HepG2 (cell line): ENCODE measurements around the gene DFFA. TPM values are rescaled to one million over a fixed set of nuclear protein-coding genes. Genes with fewer than 3 reads are reported as not detected.

ENCODE experiments used
- ATAC-seq: fragments of 200-7000 bp; cut with Tn5 transposase; 3 replicates; pipeline ENCODE4 v1.9.1; 2020; ENCODE audit warnings: mild to moderate bottlenecking, moderate library complexity
- BruUV-seq: library from RNA; stranded (reverse); fragments of 400-500 nt; replicated peaks from 2 replicates; lab custom pipeline; 2021; lab: Mats Ljungman, UMichigan
- CTCF ChIA-PET: fragments of 300-600 bp; formaldehyde crosslinking; extraction: SDS; loops from one replicate; lab custom pipeline; 2021; ENCODE audit warnings: low total read pairs, inconsistent platforms, low intra/inter-chr PET ratio; lab: Yijun Ruan, JAX
- POLR2A ChIA-PET: fragments of 350-600 bp; sonication (Branson Sonifier 250); formaldehyde crosslinking; loops from one replicate; lab custom pipeline; 2020; ENCODE audit warnings: antibody characterized with exemption, inconsistent platforms; lab: Yijun Ruan, JAX
- DNase-seq: peaks from one replicate; pipeline ENCODE4 v3.0.0-alpha.2; 2015; ENCODE audit warnings: low spot score
- FAIRE-seq: peaks from 3 replicates; lab custom pipeline; 2011; peaks lifted over from hg19 to GRCh38; lab: Jason Lieb, UNC
- H2AFZ ChIP-seq: one replicate; pipeline ENCODE4 v1.6.1; 2011; ENCODE audit warnings: low read length, inconsistent platforms
- H3K27ac ChIP-seq: fragments of 300-600 bp; 3 replicates; pipeline ENCODE4 v1.8.0; 2011; ENCODE audit warnings: mixed run types, mild to moderate bottlenecking, mixed read lengths, low read length, inconsistent platforms; ENCODE audit not compliant: insufficient read depth; ENCODE audit errors: extremely low read length
- H3K27me3 ChIP-seq, 2 experiments: fragments of 200-600 bp in 1 of 2; 2 replicates in 1 of 2; 3 replicates in 1 of 2; pipeline versions ENCODE4 v1.6.0 to v1.8.0; 2011; ENCODE audit warnings: low read length in 2 of 2, mild to moderate bottlenecking in 2 of 2, moderate library complexity in 2 of 2, inconsistent platforms in 1 of 2; ENCODE audit not compliant: insufficient read depth in 2 of 2, control insufficient read depth in 1 of 2
- H3K36me3 ChIP-seq, 2 experiments: fragments of 200-600 bp in 1 of 2; replicated peaks in 1 of 2; 2 replicates in 1 of 2; 3 replicates in 1 of 2; pipeline versions ENCODE4 v1.5.1 to v1.8.0; 2011; ENCODE audit warnings: low read length in 2 of 2, inconsistent platforms in 1 of 2; ENCODE audit not compliant: insufficient read depth in 2 of 2, control insufficient read depth in 1 of 2
- H3K4me1 ChIP-seq: 2 replicates; pipeline ENCODE4 v1.5.1; 2012; ENCODE audit warnings: low read length, inconsistent platforms; ENCODE audit not compliant: insufficient read depth
- H3K4me2 ChIP-seq: 2 replicates; pipeline ENCODE4 v1.6.0; 2011; ENCODE audit warnings: low read depth, low read length, inconsistent platforms
- H3K4me3 ChIP-seq, 3 experiments: fragments of 200-600 bp in 1 of 3; sonication (generic), shearing (Covaris generic) in 1 of 3; replicated peaks in 1 of 3; 2 replicates each; pipeline ENCODE4 v1.5.1; 2011 to 2016; ENCODE audit warnings: low read length in 3 of 3, inconsistent platforms in 2 of 3, low read depth in 2 of 3, mild to moderate bottlenecking in 2 of 3, control low read depth in 1 of 3, mixed read lengths in 1 of 3; ENCODE audit not compliant: insufficient read depth in 1 of 3
- H3K79me2 ChIP-seq: one replicate; pipeline ENCODE4 v1.6.1; 2011; ENCODE audit warnings: low read length, inconsistent platforms; ENCODE audit not compliant: insufficient read depth
- H3K9ac ChIP-seq: 2 replicates; pipeline ENCODE4 v1.6.0; 2011; ENCODE audit warnings: mild to moderate bottlenecking, low read depth, low read length, inconsistent platforms; ENCODE audit not compliant: insufficient read depth
- H3K9me3 ChIP-seq: 2 replicates; pipeline ENCODE4 v1.5.1; 2012; ENCODE audit warnings: mild to moderate bottlenecking, low read length
- H4K20me1 ChIP-seq: 2 replicates; pipeline ENCODE4 v1.6.0; 2011; ENCODE audit warnings: inconsistent platforms, mild to moderate bottlenecking, low read length, moderate library complexity; ENCODE audit not compliant: insufficient read depth
- REPIN1 ChIP-seq: sonication (generic); formaldehyde crosslinking; IDR thresholded peaks from 2 replicates; pipeline ENCODE4 v1.8.0; 2022; ENCODE audit warnings: missing genetic modification reagents, low read depth, mild to moderate bottlenecking, borderline replicate concordance
- ZNF121 ChIP-seq: sonication (generic); formaldehyde crosslinking; IDR thresholded peaks from 2 replicates; pipeline ENCODE4 v1.5.0; 2020; ENCODE audit warnings: mild to moderate bottlenecking, missing genetic modification reagents
- ZNF207 ChIP-seq: fragments of 450-650 bp; IDR thresholded peaks from 2 replicates; pipeline ENCODE4 v1.6.1; 2016; ENCODE audit warnings: antibody characterized with exemption, borderline replicate concordance
- ZNF569 ChIP-seq: sonication (generic); formaldehyde crosslinking; IDR thresholded peaks from 2 replicates; pipeline ENCODE4 v1.5.0; 2020; ENCODE audit warnings: mild to moderate bottlenecking, missing genetic modification reagents, moderate library complexity, borderline replicate concordance
- ZNF891 ChIP-seq: sonication (generic); formaldehyde crosslinking; IDR thresholded peaks from 2 replicates; pipeline ENCODE4 v1.5.0; 2020; ENCODE audit warnings: mild to moderate bottlenecking, missing genetic modification reagents
- WGBS: methylation state at CpG from one replicate; pipeline ENCODE4 v1.1.6; 2017; ENCODE audit warnings: low lambda C conversion rate; 5-methylcytosine and 5-hydroxymethylcytosine counted together
- in situ Hi-C: cut with HindIII; loops from 2 replicates; pipeline ENCODE4 v1.10.0; 2017; ENCODE audit warnings: low pct_unique_long_range_greater_than_20kb; ENCODE audit not compliant: extremely low pct_ligation_motif_present
- intact Hi-C: fragments of 100-400 bp; cut with micrococcal nuclease; formaldehyde crosslinking; loops from one replicate; pipeline ENCODE4 v1.10.0; 2022; ENCODE audit not compliant: unreplicated experiment
- polyA plus RNA-seq, 8 experiments: library from polyadenylated mRNA; depleted of rRNA in 3 of 8; stranded (reverse) in 7 of 8; unstranded in 1 of 8; fragments of >200 nt; fragmentation: Illumina TruSeq in 4 of 8; extraction: Trizol in 4 of 8; gene quantifications; 2 replicates each; pipeline versions ENCODE4 v1.2.1 to v1.2.3, GENCODE V29; 2011 to 2016; ENCODE audit warnings: low read depth in 4 of 8, missing spikeins in 1 of 8, mixed read lengths in 1 of 8; ENCODE audit not compliant: insufficient read depth in 1 of 8
- total RNA-seq, 5 experiments: library from RNA; depleted of rRNA; stranded (reverse); fragments of >200 nt; fragmentation: Illumina TruSeq; extraction: Trizol; gene quantifications; 2 replicates each; pipeline ENCODE4 v1.2.3, GENCODE V29; 2016; ENCODE audit warnings: low read depth in 1 of 5
- TF ChIP-seq, protein P1 (sequence below): sonication (generic); formaldehyde crosslinking; IDR thresholded peaks from 2 replicates; pipeline ENCODE4 v1.8.1; 2023; ENCODE audit warnings: mild to moderate bottlenecking, inconsistent platforms, moderate library complexity, missing genetic modification reagents, borderline replicate concordance

DFFA gene
- total and polyA plus RNA-seq, 2 of the 13 experiments (the other 11 are each of a cell fraction or from before 2014, with no cell fraction given) = 16.5 to 33.9 TPM

DNA sequence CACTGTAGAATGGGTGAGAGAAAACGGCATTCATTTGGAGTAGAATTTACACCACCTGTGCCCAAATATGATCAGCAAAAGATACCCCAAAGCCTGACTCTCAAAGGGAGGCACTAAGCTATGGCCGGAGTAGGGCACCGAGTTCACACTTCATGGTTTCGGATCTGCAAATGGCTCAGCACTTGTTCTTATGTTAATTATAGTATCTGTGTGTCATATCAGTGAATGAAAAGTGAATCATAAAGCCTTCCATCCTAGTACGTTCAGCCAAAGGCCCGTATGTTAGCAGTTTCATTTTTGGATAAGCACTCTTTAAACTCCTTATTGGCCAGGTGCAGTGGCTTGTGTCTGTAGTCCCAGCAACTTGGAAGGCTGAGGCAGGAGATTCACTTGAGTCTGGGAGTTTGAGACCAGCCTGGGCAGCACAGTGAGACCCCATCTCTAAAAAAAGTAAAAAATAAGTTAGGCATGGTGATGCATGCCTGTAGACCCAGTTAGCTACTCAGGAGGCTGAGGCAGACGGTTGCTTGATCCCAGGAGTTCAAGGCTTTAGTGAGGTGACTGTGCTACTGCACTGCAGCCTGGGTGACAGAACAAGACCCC lies 27.4 kb downstream of the DFFA start:
- Histone ChIP-seq H3K9me3 (no peaks in the 10 kb centered on the region), H3K4me3 (no peak overlapping the region), H4K20me1 (no peaks in the 10 kb centered on the region), H3K79me2 (no peaks in the 10 kb centered on the region), H3K36me3 (peaks cover 0 to 2% of the 10 kb centered on the region in 2 experiments; a peak in 1 of 5 replicates), H3K4me2 (no peak overlapping the region), H3K9ac (no peak overlapping the region), H2AFZ (no peak overlapping the region), H3K27me3 (no peaks in the 10 kb centered on the region), H3K27ac (no peak overlapping the region), H3K4me1 (no peaks in the 10 kb centered on the region)
- in situ Hi-C loops = no loop called here
- ChIA-PET CTCF (no interaction called here), POLR2A (no interaction called here)
- TF ChIP-seq REPIN1 (no peak), ZNF121 (CRISPR knock-in tag) (0 out of 2 replicates have a peak, but pooled peaks have one; percentile 13)
- BruUV-seq = no TSS peak
- FAIRE-seq (no peak), DNase-seq (no peak), ATAC-seq (no peak)
- intact Hi-C loops = no loop called here
- 96% methylated on average over 7 of the region's 7 CpGs for WGBS

DNA sequence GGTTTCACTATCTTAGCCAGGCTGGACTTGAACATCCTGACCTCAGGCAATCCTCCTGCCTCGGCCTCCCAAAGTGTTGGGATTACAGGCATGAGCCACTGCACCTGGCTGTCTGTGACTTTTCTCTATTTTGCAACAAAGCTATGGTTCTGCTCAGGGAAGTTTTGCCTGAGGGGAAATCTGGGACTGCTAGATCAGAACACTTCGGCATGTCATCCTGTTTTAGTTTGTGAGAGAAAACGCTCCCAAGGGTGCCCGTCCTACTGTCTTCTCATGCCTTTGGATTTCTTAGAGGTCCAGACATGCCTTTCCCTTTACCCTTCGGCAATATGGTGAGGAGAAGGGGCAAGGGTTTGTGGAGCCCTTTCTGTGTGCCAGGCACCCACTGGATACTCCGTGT lies 28.1 kb downstream of the DFFA start:
- FAIRE-seq (no peak), DNase-seq (no peak), ATAC-seq (no peak)
- H3K27me3 ChIP-seq = no peaks in the 10 kb centered on the region
- H3K9me3 ChIP-seq = no peaks in the 10 kb centered on the region
- H3K4me1 ChIP-seq = no peaks in the 10 kb centered on the region
- H3K36me3 ChIP-seq = peaks cover 0 to 3% of the 10 kb centered on the region in 2 experiments; a peak in 1 of 5 replicates
- intact Hi-C loops (no loop called here), in situ Hi-C loops (no loop called here)
- no peak overlapping the region for H3K4me3 ChIP-seq
- 98% methylated on average over 6 of the region's 6 CpGs for WGBS
- no peak overlapping the region for H3K4me2 ChIP-seq
- no peak for TF ChIP-seq ZNF207
- TF ChIP-seq, protein P1, sequence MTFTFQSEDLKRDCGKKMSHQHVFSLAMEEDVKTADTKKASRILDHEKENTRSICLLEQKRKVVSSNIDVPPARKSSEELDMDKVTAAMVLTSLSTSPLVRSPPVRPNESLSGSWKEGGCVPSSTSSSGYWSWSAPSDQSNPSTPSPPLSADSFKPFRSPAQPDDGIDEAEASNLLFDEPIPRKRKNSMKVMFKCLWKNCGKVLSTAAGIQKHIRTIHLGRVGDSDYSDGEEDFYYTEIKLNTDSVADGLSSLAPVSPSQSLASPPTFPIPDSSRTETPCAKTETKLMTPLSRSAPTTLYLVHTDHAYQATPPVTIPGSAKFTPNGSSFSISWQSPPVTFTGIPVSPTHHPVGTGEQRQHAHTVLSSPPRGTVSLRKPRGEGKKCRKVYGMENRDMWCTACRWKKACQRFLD = no peak
- TF ChIP-seq ZNF569 (CRISPR knock-in tag) = no peak
- TF ChIP-seq ZNF891 (CRISPR knock-in tag) = no peak
- H3K9ac ChIP-seq = no peak overlapping the region
- no peaks in the 10 kb centered on the region for H4K20me1 ChIP-seq
- H2AFZ ChIP-seq = no peak overlapping the region
- ChIA-PET POLR2A (interaction anchor here (1.7 kb wide), 1 partner anchor 8 kb away, joined by 4 read pairs; no protein-coding TSS in a partner anchor), CTCF (no interaction called here)
- H3K27ac ChIP-seq = no peak overlapping the region
- H3K79me2 ChIP-seq = no peaks in the 10 kb centered on the region
- BruUV-seq = no TSS peak
